HG03520 (cell line): ENCODE measurements around the gene FECH.
A peak's percentile ranks its signal among the peaks of the same experiment; 100 is the strongest.

Experiments used
- ATAC-seq: cut with Tn5 transposase; IDR thresholded peaks from one replicate; pipeline ENCODE4 v1.9.1; 2021; ENCODE audit warnings: mild to moderate bottlenecking, moderate library complexity; ENCODE audit not compliant: unreplicated experiment

FECH gene

GRCh38 chr18:57583297-57583835 is 3.1 kb downstream of the FECH start:
- ATAC-seq = no peak

- ATAC-seq = peak; percentile 91
These were observed 5.1 kb downstream of the FECH start for GRCh38 chr18:57581301-57581934.

- no peak for ATAC-seq
These were observed 6.6 kb downstream of the FECH start for GRCh38 chr18:57579934-57580333.

- ATAC-seq = no peak
These were observed 10.2 kb downstream of the FECH start for GRCh38 chr18:57576316-57576715.

GRCh38 chr18:57575542-57575941 is 11.0 kb downstream of the FECH start:
- no peak for ATAC-seq

GRCh38 chr18:57574866-57575265 is 11.6 kb downstream of the FECH start:
- ATAC-seq = no peak

GRCh38 chr18:57570162-57570561 is 16.3 kb downstream of the FECH start:
- no peak for ATAC-seq

- no peak for ATAC-seq
These were observed 17.4 kb downstream of the FECH start for GRCh38 chr18:57569133-57569532.

- ATAC-seq = no peak
These were observed 24.6 kb downstream of the FECH start for GRCh38 chr18:57561728-57562423.

- no peak for ATAC-seq
These were observed 25.2 kb downstream of the FECH start for GRCh38 chr18:57561261-57561660.

GRCh38 chr18:57559314-57559713 is 27.2 kb downstream of the FECH start:
- ATAC-seq = no peak

GRCh38 chr18:57555134-57555533 is 31.4 kb downstream of the FECH start:
- ATAC-seq = no peak

- no peak for ATAC-seq
These were observed 36.0 kb downstream of the FECH start for GRCh38 chr18:57550510-57550909.

GRCh38 chr18:57547260-57547659 is 39.2 kb downstream of the FECH start:
- no peak for ATAC-seq

GRCh38 chr18:57544936-57545660 is 41.4 kb downstream of the FECH start:
- ATAC-seq = peak; percentile 85

- no peak for ATAC-seq
These were observed 42.9 kb downstream of the FECH start for GRCh38 chr18:57543560-57543959.

GRCh38 chr18:57542812-57543427 is 43.6 kb downstream of the FECH start:
- ATAC-seq = no peak

GRCh38 chr18:57542126-57542525 is 44.4 kb downstream of the FECH start:
- ATAC-seq = no peak

GRCh38 chr18:57539702-57540101 is 46.8 kb downstream of the FECH start:
- no peak for ATAC-seq

- no peak for ATAC-seq
These were observed 47.9 kb downstream of the FECH start for GRCh38 chr18:57538614-57539013.

- ATAC-seq = no peak
These were observed 52.0 kb downstream of the FECH start for GRCh38 chr18:57534511-57534909.
